HCT116 (cell line): Measurements from ENCODE around the gene KLF16. TPM values are rescaled to one million over a fixed set of nuclear protein-coding genes. Genes with fewer than 3 reads are reported as not detected.

Experiments
- ATAC-seq: fragments of 200-7000 bp; cut with Tn5 transposase; 2 replicates; pipeline ENCODE4 v1.9.1; 2020; ENCODE audit warnings: mild to moderate bottlenecking, moderate library complexity
- BruUV-seq: library from RNA; stranded (reverse); fragments of 400-500 nt; replicated peaks from 2 replicates; lab custom pipeline; 2021; lab: Mats Ljungman, UMichigan
- CTCF ChIA-PET: fragments of 300-600 bp; sonication (Branson Sonifier 250); formaldehyde crosslinking; loops from one replicate; lab custom pipeline; 2021; ENCODE audit warnings: antibody characterized with exemption; lab: Charles Lee
- POLR2A ChIA-PET: fragments of 300-600, 350-600 bp; sonication (Branson Sonifier 250); formaldehyde crosslinking; loops from one replicate; lab custom pipeline; 2021; ENCODE audit warnings: antibody characterized with exemption; lab: Charles Lee
- RAD21 ChIA-PET, 2 experiments: fragments of 300-600 bp; sonication (Branson Sonifier 250); formaldehyde crosslinking; loops; one replicate each; lab custom pipeline; 2023; ENCODE audit warnings: low total read pairs in 2 of 2; ENCODE audit not compliant: uncharacterized antibody in 2 of 2, unreplicated experiment in 2 of 2, low non-redundant PET in 1 of 2; lab: Charles Lee
- DNase-seq: peaks from one replicate; pipeline ENCODE4 v3.0.0-alpha.2; 2010; ENCODE audit warnings: low read depth, low spot score
- H2AFZ ChIP-seq: fragments of 200-600 bp; shearing (Covaris generic), sonication (generic); 2 replicates; pipeline ENCODE4 v1.6.1; 2017; ENCODE audit warnings: low read depth, mixed run types, mixed read lengths, antibody characterized with exemption, low read length; ENCODE audit not compliant: poor library complexity, severe bottlenecking
- H3K27ac ChIP-seq: 2 replicates; pipeline ENCODE4 v1.5.1; 2012; ENCODE audit warnings: low read depth, low read length
- H3K27me3 ChIP-seq: fragments of 200-600 bp; sonication (generic); 2 replicates; pipeline ENCODE4 v1.6.1; 2016; ENCODE audit warnings: mixed run types, low read length, mixed read lengths; ENCODE audit not compliant: insufficient read depth
- H3K36me3 ChIP-seq, 2 experiments: fragments of 200-500 bp in 1 of 2; fragments of 200-600 bp in 1 of 2; sonication (Bioruptor generic) in 1 of 2; sonication (generic) in 1 of 2; 2 replicates each; pipeline versions ENCODE4 v1.5.1 to v1.6.1; 2014 to 2016; ENCODE audit warnings: low read length in 2 of 2, inconsistent platforms in 1 of 2, mixed read lengths in 1 of 2, mixed run types in 1 of 2; ENCODE audit not compliant: insufficient read depth in 2 of 2, control insufficient read depth in 1 of 2
- H3K4me1 ChIP-seq, 2 experiments: fragments of 200-600 bp in 1 of 2; sonication (generic) in 1 of 2; 2 replicates each; pipeline versions ENCODE4 v1.5.1 to v1.6.1; 2012 to 2017; ENCODE audit warnings: low read length in 2 of 2, inconsistent platforms in 1 of 2, mild to moderate bottlenecking in 1 of 2, mixed read lengths in 1 of 2, mixed run types in 1 of 2, moderate library complexity in 1 of 2; ENCODE audit not compliant: insufficient read depth in 2 of 2, control insufficient read depth in 1 of 2
- H3K4me2 ChIP-seq: fragments of 200-600 bp; sonication (generic); 2 replicates; pipeline ENCODE4 v1.6.1; 2017; ENCODE audit warnings: mixed run types, low read length, mixed read lengths
- H3K4me3 ChIP-seq, 2 experiments: fragments of 200-600 bp in 1 of 2; sonication (generic) in 1 of 2; replicated peaks in 1 of 2; 2 replicates each; pipeline ENCODE4 v1.5.1; 2011 to 2016; ENCODE audit warnings: low read length in 2 of 2, control low read depth in 1 of 2, low read depth in 1 of 2, mild to moderate bottlenecking in 1 of 2, mixed read lengths in 1 of 2, mixed run types in 1 of 2
- H3K79me2 ChIP-seq: fragments of 200-600 bp; sonication (generic); 2 replicates; pipeline ENCODE4 v1.6.1; 2017; ENCODE audit warnings: mild to moderate bottlenecking, mixed run types, low read length, moderate library complexity, mixed read lengths; ENCODE audit not compliant: insufficient read depth
- H3K9ac ChIP-seq: fragments of 200-600 bp; sonication (generic); 2 replicates; pipeline ENCODE4 v1.6.1; 2016; ENCODE audit warnings: low read length, mixed read lengths
- H3K9me2 ChIP-seq: fragments of 200-600 bp; sonication (generic), shearing (Covaris generic); 2 replicates; pipeline ENCODE4 v1.6.1; 2017; ENCODE audit warnings: mixed run types, mild to moderate bottlenecking, moderate library complexity; ENCODE audit not compliant: insufficient read depth
- H3K9me3 ChIP-seq, 2 experiments: fragments of 200-500 bp in 1 of 2; fragments of 200-600 bp in 1 of 2; sonication (Bioruptor generic) in 1 of 2; sonication (generic) in 1 of 2; 2 replicates each; pipeline ENCODE4 v1.6.1; 2014 to 2017; ENCODE audit warnings: low read length in 2 of 2, mixed read lengths in 2 of 2, inconsistent platforms in 1 of 2, low read depth in 1 of 2, mild to moderate bottlenecking in 1 of 2, mixed run types in 1 of 2, moderate library complexity in 1 of 2; ENCODE audit not compliant: control insufficient read depth in 1 of 2, insufficient read depth in 1 of 2
- H4K20me1 ChIP-seq: fragments of 200-600 bp; sonication (generic), shearing (Covaris generic); 2 replicates; pipeline ENCODE4 v1.6.1; 2017; ENCODE audit warnings: mixed run types, mild to moderate bottlenecking, moderate library complexity; ENCODE audit not compliant: insufficient read depth
- CEBPB ChIP-seq: IDR thresholded peaks from 2 replicates; pipeline ENCODE4 v1.6.1; 2012; ENCODE audit warnings: low read depth
- CTCF ChIP-seq, 3 experiments: fragments of 200-600 bp in 1 of 3; sonication (generic) in 1 of 3; IDR thresholded peaks in 2 of 3; conservative IDR thresholded peaks in 1 of 3; 2 replicates each; pipeline ENCODE4 v1.5.1; 2012 to 2017; ENCODE audit warnings: low read depth in 2 of 3, low read length in 2 of 3, antibody characterized with exemption in 1 of 3, borderline replicate concordance in 1 of 3, control low read depth in 1 of 3, mild to moderate bottlenecking in 1 of 3, mixed read lengths in 1 of 3, mixed run types in 1 of 3, moderate library complexity in 1 of 3; ENCODE audit not compliant: insufficient read depth in 1 of 3
- FOSL1 ChIP-seq: IDR thresholded peaks from 2 replicates; pipeline ENCODE4 v1.6.1; 2012; ENCODE audit warnings: low read depth
- POLR2AphosphoS5 ChIP-seq: IDR thresholded peaks from 2 replicates; pipeline ENCODE4 v1.6.1; 2011; ENCODE audit warnings: mild to moderate bottlenecking, low read depth, low read length, moderate library complexity
- ZFX ChIP-seq: fragments of 450-650 bp; IDR thresholded peaks from 2 replicates; pipeline ENCODE4 v1.6.1; 2017
- intact Hi-C: fragments of 100-400 bp; cut with micrococcal nuclease; formaldehyde crosslinking; loops from 2 replicates; pipeline ENCODE4 v1.10.0; 2022
- total RNA-seq: library from RNA; stranded (reverse); gene quantifications from one replicate; pipeline ENCODE4 v1.2.1, GENCODE V29; 2021; ENCODE audit not compliant: unreplicated experiment

The KLF16 gene
- total RNA-seq, 1 experiment from 2014 or later = 64.3 TPM

GRCh38 chr19:1814391-1814790 lies 49.0 kb downstream of the KLF16 start:
- intact Hi-C loops = loop anchor here (5.0 to 10.0 kb wide), 2 partner anchors 142 to 210 kb away; partner anchors contain the start of gene UQCR11
- Histone ChIP-seq H3K9ac (no peak overlapping the region), H3K9me2 (no peaks in the 10 kb centered on the region), H3K4me3 (no peak overlapping the region), H3K79me2 (no peaks in the 10 kb centered on the region), H4K20me1 (no peaks in the 10 kb centered on the region), H3K27me3 (no peaks in the 10 kb centered on the region), H3K4me1 (peaks cover 20 to 38% of the 10 kb centered on the region in 2 experiments), H3K9me3 (no peaks in the 10 kb centered on the region), H3K4me2 (no peak overlapping the region), H3K27ac (peak overlapping the region; percentile 1; the same call in 1 of the 2 replicates), H2AFZ (no peak overlapping the region), H3K36me3 (peaks cover 12% of the 10 kb centered on the region in 2 experiments; a peak in 3 of 4 replicates)
- TF ChIP-seq FOSL1 (no peak), POLR2AphosphoS5 (peak; percentile 29)
- ATAC-seq (no peak), DNase-seq (no peak)
- ChIA-PET RAD21 (no interaction called here), POLR2A (no interaction called here), CTCF (interaction anchor here (1.1 to 1.9 kb wide), 2 partner anchors 11 to 370 kb away, joined by 4 to 9 read pairs; no protein-coding TSS in a partner anchor)
- BruUV-seq = no TSS peak

- RAD21 ChIA-PET = no interaction called here
- Histone ChIP-seq H3K36me3 (peaks cover 7 to 9% of the 10 kb centered on the region in 2 experiments; a peak in 3 of 4 replicates), H2AFZ (no peak overlapping the region), H3K4me3 (peak overlapping the region; percentile 56 to 61), H3K79me2 (no peaks in the 10 kb centered on the region), H3K4me2 (peak overlapping the region; percentile 92), H3K9me2 (no peaks in the 10 kb centered on the region), H4K20me1 (no peaks in the 10 kb centered on the region), H3K9ac (peak overlapping the region; percentile 49), H3K4me1 (peaks cover 20 to 38% of the 10 kb centered on the region in 2 experiments), H3K27ac (peak overlapping the region; percentile 79), H3K27me3 (no peaks in the 10 kb centered on the region), H3K9me3 (no peaks in the 10 kb centered on the region)
- no TSS peak for BruUV-seq
- intact Hi-C loops = loop anchor here (2.0 to 10.0 kb wide), 3 partner anchors 141 to 209 kb away; partner anchors contain the start of gene UQCR11
- POLR2A ChIA-PET = no interaction called here
- ATAC-seq (no peak), DNase-seq (no peak)
- CTCF ChIA-PET = interaction anchor here (1.1 to 1.9 kb wide), 2 partner anchors 12 to 369 kb away, joined by 4 to 9 read pairs; no protein-coding TSS in a partner anchor
- TF ChIP-seq CEBPB (no peak), ZFX (no peak), CTCF (IDR thresholded peaks at IDR 0.05 in 2 of 3, conservative IDR thresholded peaks at IDR 0.05 in 1 of 3; ENCODE audit: borderline replicate concordance in 1 of 3, insufficient read depth in 1 of 3, low read depth in 2 of 3, low read length in 2 of 3) (0 out of 6 replicates have a peak, but pooled peaks of 1 of the 3 experiments have one; percentile 0)
Measured at GRCh38 chr19:1813192-1814182, 49.9 kb downstream of the KLF16 start.
